Uterus (tissue), 2 donors: Measurements from ENCODE around the gene STOM.

ENCODE experiments used
- POLR2A ChIP-seq, 2 donors: fragments of 450-650 bp; IDR thresholded peaks; one replicate each; pipeline ENCODE4 v1.6.1; 2016; ENCODE audit warnings: antibody characterized with exemption in 2 of 2, mild to moderate bottlenecking in 1 of 2, moderate library complexity in 1 of 2
- TF ChIP-seq, protein P1 (sequence below), 4 experiments: fragments of 200-600 bp in 2 of 4; fragments of 450-650 bp in 2 of 4; sonication (generic) in 2 of 4; IDR thresholded peaks; one replicate each; pipeline ENCODE4 v1.5.1; 2016 to 2019; ENCODE audit warnings: antibody characterized with exemption in 4 of 4, mild to moderate bottlenecking in 2 of 4, moderate library complexity in 1 of 4

GRCh38 chr9:121309833-121310425, 60.1 kb downstream of the STOM start:
- TF ChIP-seq, protein P1, sequence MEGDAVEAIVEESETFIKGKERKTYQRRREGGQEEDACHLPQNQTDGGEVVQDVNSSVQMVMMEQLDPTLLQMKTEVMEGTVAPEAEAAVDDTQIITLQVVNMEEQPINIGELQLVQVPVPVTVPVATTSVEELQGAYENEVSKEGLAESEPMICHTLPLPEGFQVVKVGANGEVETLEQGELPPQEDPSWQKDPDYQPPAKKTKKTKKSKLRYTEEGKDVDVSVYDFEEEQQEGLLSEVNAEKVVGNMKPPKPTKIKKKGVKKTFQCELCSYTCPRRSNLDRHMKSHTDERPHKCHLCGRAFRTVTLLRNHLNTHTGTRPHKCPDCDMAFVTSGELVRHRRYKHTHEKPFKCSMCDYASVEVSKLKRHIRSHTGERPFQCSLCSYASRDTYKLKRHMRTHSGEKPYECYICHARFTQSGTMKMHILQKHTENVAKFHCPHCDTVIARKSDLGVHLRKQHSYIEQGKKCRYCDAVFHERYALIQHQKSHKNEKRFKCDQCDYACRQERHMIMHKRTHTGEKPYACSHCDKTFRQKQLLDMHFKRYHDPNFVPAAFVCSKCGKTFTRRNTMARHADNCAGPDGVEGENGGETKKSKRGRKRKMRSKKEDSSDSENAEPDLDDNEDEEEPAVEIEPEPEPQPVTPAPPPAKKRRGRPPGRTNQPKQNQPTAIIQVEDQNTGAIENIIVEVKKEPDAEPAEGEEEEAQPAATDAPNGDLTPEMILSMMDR (IDR thresholded peaks at IDR 0.05): no peak
- TF ChIP-seq POLR2A (IDR thresholded peaks at IDR 0.05): no peak
